Endometrial microvascular endothelial cells (primary cell): Measurements from ENCODE around the gene MARCHF9. TPM values are rescaled to one million over a fixed set of nuclear protein-coding genes. Genes with fewer than 3 reads are reported as not detected.
"Not testable (repeated sequence)": the region's sequence is repeated elsewhere in the genome, so short reads cannot be mapped to it uniquely, and the experiment has no call there.

Experiments
- in situ Hi-C: cut with HindIII; loops from 2 replicates; pipeline ENCODE4 v1.10.0; 2017; ENCODE audit warnings: low sequenced_read_pairs, low pct_unique_long_range_greater_than_20kb; ENCODE audit errors: inconsistent ontology term
- total RNA-seq: library from RNA; depleted of rRNA; stranded (reverse); fragments of >200 nt; gene quantifications from one replicate; pipeline ENCODE4 v1.2.3, GENCODE V29; 2015; ENCODE audit errors: inconsistent ontology term

The MARCHF9 gene
- total RNA-seq, 1 donor from 2014 or later, result 0.37 TPM

GRCh38 chr12:57763881-57764661 is 9.2 kb downstream of the MARCHF9 start:
- in situ Hi-C loops, result no loop called here

- in situ Hi-C loops, result no loop called here
These were observed 9.7 kb downstream of the MARCHF9 start for GRCh38 chr12:57764662-57765002.

GRCh38 chr12:57765003-57765697 is 10.2 kb downstream of the MARCHF9 start:
- in situ Hi-C loops, result no loop called here

- in situ Hi-C loops, result no loop called here
These were observed 11.0 kb downstream of the MARCHF9 start for GRCh38 chr12:57765698-57766463.

GRCh38 chr12:57766464-57767304 is 11.8 kb downstream of the MARCHF9 start, which contains the start of gene CYP27B1:
CYP27B1 (minus strand) TSS chr12:57767078; CDS start chr12:57767041, 37 bp downstream.
- in situ Hi-C loops, result no loop called here

GRCh38 chr12:57767305-57767698 is 12.4 kb downstream of the MARCHF9 start:
- in situ Hi-C loops, result no loop called here

GRCh38 chr12:57767876-57768275 is 13.0 kb downstream of the MARCHF9 start:
- in situ Hi-C loops, result no loop called here

GRCh38 chr12:57769594-57769993 is 14.7 kb downstream of the MARCHF9 start:
- in situ Hi-C loops, result no loop called here

- in situ Hi-C loops, result no loop called here
These were observed 15.8 kb downstream of the MARCHF9 start for GRCh38 chr12:57770734-57771133.

GRCh38 chr12:57771236-57771872 is 16.5 kb downstream of the MARCHF9 start:
- in situ Hi-C loops, result no loop called here

GRCh38 chr12:57771873-57772428 is 17.0 kb downstream of the MARCHF9 start, which contains the start of gene METTL1:
METTL1 (minus strand) TSS chr12:57772105; CDS start chr12:57772083, 22 bp downstream.
- in situ Hi-C loops, result no loop called here

GRCh38 chr12:57772429-57773322 is 17.8 kb downstream of the MARCHF9 start, which contains the start of gene EEF1AKMT3:
EEF1AKMT3 (plus strand) TSS chr12:57772614; CDS start chr12:57772725, 111 bp downstream.
- in situ Hi-C loops, result no loop called here

GRCh38 chr12:57774634-57775033 is 19.7 kb downstream of the MARCHF9 start:
- in situ Hi-C loops, result not testable (repeated sequence)

GRCh38 chr12:57775044-57775443 is 20.1 kb downstream of the MARCHF9 start:
- in situ Hi-C loops, result no loop called here

GRCh38 chr12:57775563-57776246 is 20.8 kb downstream of the MARCHF9 start:
- in situ Hi-C loops, result no loop called here

GRCh38 chr12:57776247-57776587 is 21.3 kb downstream of the MARCHF9 start:
- in situ Hi-C loops, result no loop called here
